Measurements from ENCODE around the gene C6orf89.
"Not testable (repeated sequence)": the region's sequence is repeated elsewhere in the genome, so short reads cannot be mapped to it uniquely, and the experiment has no call there.

Gene C6orf89

DNA sequence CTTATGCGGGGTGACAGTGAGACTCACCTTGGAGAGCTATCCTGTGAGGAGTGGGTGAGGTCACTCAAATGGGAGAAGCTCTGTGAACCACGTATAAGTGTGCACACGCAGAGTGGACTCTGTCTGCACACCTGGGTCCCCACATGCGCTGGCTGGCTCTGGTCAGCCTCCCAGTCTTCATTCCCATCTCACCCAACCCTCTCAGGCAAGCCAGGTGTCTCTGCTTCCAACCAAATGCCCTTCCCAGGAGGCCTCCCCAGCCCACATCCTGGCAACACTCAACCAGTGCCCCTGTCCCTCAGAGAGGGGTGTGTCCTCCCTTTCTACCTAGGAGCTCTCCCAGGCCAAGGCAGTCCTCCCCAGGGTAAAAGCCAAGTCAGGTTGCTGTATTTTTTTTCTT is 60.8 kb downstream of the C6orf89 start:
- DNase-seq: no peak

DNA sequence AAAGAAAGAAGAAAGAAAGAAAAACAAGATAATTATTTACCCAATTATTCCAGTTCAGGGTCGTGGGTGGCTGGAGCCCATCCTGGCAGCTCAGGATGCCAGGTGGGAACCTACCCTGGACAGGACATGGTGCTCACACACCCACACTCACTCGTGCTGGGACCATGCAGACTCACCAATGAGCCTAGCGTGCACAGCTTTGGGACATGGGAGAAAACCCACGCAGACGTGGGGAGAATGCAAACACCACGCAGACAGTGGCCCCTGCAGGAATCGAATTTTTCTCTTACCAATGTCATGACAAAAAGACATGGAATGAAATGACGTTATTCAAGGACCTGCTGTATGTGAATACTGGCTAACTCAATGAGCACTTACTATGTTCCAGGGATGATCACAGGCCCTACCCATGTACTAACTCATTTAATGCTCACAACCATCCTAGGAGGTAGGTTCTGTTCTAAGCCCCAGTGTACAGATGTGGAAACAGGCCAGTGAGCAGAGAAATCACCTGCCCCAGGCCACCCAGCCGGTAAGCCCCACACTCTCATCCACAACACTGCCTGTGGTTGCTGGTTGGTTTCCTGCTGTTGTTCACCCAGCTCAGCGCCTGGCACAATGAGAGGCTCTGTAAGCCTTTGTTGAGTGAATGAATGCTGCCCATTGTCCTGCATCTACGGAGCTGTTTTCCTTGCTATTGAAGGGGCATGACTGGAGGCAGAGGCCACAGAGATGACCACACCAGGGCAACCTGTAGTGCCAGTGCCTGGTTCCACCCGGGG is 62.0 kb downstream of the C6orf89 start:
- peak in 38 of 51 donors; percentile 25 to 93 (median 68) for DNase-seq

DNA sequence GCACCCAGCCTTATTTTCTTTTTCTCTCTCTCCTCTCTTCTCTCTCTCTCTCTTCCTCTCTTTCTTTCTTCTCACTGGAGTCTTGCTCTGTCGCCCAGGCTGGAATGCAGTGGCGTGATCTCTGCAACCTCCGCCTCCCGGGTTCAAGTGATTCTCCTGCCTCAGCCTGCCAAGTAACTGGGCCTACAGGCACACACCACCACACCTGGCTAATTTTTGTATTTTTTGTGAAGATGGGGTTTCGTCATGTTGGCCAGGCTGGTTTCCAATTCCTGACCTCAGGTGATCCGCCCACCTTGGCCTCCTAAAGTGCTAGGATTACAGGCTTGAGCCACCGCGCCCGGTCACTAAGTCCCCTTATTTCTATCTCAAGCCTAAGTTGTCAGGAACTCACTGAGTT is 63.3 kb downstream of the C6orf89 start:
- not testable (repeated sequence) for DNase-seq

DNA sequence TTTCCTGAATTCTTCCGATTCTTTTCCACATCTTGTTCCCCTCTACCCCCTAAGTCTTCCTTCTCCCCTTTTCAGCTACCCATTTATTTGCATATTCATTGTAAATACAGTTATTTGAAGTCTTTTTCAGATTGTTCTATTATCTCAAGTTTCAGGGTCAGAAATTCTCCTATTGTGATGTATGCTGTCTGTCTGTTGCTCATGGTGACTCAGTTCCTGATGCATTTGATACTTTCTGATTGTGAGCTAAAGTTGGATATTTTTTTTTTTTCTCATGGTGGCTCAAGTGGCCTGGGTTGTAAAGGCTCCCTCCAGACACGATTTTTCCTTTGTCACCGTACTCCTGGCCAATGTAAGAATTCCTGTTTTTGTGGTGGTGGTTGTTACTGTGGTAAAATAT is 63.9 kb downstream of the C6orf89 start:
- no peak for DNase-seq

DNA sequence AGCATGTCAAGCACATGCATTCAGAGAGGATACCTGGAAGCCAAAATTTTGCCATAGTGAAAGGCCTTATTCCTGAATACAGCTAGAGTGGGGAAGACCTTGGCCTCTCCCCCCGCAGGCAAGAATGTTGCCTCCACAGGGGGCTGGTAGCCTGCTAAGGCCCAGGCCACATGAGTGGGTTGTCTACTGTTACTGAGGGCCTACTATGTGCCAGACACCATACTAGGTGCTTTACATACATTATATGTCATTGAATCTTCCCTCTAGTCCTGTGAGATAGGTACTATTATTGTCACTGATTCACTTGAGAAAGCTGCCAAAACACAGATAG is 68.1 kb downstream of the C6orf89 start:
- DNase-seq: no peak

DNA sequence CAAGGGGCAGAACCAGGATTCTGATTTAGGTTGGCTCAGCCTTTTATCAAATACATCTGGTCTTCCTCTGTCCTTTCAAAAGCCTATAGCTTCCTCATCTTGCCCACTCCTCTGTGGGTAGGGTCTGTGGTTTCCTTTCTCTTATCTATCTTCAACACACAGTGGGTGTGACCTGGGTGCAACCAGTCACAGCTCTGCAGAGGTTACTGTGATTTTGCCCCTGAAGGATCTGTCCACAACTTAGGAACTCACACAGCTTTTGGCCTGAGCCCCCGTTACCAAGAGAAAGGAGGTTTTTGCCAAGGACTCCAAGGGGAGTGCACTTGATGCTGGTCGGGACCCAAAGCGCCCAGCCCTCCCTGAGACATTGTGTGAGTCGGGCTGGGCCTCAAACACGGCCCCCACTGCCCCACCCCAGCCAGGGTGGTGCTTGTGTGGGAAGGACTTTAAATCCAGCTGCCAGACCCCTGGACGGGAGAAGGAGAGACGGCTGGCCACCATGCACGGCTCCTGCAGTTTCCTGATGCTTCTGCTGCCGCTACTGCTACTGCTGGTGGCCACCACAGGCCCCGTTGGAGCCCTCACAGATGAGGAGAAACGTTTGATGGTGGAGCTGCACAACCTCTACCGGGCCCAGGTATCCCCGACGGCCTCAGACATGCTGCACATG is 68.6 kb downstream of the C6orf89 start, which contains the start of gene PI16:
PI16 (plus strand) TSS at position 477 of the 670 bp plus-strand sequence; CDS start at position 500, 23 bp downstream.
- peak in 14 of 51 donors; percentile 12 to 58 (median 30) for DNase-seq

DNA sequence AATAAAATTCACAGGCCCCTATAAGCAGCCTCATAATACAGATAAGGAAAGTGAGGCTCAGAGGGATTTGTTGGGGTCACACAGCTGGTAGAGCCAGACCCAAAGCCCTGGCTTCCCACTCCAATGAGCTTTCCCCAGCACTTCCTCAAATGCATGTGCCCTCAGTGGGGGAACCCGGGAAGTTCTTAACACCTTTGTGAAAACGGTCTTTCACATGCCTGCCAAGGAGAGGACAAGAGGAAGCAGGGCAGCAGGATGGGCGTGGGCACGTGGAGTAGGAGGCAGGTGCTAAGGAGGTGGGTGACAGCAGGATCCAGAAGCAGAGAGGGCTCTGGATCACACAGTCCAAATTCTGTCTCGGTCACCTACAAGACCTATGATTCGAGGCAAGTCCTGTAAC is 69.4 kb downstream of the C6orf89 start:
- DNase-seq: no peak

DNA sequence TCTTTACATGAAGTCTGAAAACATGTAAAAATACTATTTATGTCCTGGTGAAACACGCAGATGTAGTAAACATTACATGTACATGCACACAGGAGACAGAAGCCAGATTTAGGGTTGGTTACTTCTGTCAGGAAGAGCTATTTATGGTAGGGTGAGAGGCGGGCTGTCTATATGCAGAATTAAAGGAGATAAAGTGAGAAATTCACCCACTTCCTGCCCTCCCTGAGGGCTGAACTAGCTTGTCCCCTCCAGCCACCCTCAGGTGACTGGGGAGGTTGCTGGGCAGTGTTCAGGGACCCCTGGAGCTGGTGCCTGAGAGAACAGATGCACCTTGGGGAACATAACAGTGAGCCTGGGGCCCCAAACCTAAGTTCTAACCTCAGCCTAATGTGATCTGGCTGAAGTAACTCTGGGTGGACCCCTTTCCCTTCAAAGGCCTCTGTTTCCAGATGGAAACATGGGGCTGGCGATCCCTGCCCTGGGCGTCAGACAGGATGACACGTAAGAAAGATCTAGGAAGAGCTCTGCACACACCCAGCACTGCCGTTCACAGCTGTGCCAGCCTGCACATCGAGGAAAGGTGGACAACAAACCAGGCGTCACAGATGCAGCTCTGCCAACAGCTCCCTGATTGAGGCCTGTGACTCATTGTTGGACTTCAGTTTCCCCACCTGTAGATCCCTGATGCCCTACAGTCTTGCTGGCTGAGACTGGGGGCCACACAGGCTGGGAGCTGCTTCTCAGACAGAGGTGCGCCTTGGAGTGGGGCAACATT is 70.1 kb downstream of the C6orf89 start:
- DNase-seq: no peak

DNA sequence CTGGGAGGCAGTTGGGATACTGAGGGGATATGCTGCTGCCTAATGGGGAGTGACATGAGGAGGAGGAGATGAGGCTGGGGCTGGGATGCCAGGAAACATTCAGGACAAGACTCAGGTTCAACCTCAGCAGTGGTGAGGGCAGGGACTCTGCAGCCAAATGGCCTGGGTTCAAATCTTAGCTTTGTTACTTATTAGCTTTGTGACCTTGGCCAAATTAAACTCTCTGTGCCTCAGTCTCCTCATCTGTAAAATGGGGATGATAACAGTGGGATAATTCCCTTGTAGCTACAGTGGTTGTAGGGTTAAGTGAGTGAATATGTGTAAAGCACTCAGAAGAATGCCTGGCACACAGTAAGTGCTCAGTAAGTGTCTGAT is 70.7 kb downstream of the C6orf89 start:
- no peak for DNase-seq

DNA sequence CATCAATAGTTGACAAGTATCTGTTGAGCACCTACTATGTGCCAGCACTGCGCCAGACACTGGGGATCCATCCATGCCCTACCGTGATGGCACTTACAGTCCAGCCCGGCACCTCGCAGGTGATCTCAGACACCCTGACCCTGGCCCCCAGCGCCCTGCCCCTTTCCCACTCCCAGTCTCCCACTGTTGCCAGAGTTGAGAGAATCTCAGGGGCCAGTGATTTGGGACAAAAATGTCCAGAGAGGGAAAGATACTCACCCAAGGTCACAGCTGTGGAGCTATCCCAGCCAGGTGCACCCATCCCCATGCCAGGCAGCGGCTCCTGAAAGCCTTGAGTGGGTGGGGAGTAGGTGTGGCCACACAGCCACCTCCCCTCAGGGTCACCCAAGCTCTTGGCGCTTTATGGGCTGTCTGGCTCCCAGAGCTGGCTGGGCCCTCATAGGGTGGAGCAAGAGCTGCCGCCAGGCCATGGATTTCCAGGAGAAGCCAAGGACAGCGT is 72.1 kb downstream of the C6orf89 start:
- no peak for DNase-seq

DNA sequence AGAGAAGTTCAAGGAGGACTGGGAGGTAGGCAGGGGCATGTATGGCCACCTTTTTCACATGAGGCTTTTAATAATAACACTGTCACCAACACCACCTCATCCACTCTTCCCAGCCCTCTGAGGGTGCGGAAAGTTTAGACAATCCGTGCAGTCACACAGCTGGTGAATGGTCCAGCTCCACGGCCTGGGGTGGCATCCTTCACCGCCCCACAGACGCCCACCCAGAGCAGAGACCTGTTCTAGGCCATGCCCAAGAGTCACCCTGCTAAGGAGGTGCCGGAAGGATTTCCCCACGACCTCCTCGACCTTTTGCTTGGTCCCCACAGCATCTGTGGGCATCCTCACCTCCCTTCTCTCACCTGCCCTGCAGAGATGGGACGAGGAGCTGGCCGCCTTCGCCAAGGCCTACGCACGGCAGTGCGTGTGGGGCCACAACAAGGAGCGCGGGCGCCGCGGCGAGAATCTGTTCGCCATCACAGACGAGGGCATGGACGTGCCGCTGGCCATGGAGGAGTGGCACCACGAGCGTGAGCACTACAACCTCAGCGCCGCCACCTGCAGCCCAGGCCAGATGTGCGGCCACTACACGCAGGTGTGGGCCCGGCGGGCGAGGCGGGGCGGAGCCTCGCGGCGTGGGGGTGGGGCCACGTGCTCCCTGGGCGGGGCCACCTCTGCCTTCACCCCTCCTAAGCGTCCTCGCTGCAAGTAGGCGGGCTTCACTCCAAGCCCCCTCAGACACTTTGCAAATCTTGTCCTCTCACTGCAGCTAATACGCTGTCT is 73.2 kb downstream of the C6orf89 start:
- no peak for DNase-seq

DNA sequence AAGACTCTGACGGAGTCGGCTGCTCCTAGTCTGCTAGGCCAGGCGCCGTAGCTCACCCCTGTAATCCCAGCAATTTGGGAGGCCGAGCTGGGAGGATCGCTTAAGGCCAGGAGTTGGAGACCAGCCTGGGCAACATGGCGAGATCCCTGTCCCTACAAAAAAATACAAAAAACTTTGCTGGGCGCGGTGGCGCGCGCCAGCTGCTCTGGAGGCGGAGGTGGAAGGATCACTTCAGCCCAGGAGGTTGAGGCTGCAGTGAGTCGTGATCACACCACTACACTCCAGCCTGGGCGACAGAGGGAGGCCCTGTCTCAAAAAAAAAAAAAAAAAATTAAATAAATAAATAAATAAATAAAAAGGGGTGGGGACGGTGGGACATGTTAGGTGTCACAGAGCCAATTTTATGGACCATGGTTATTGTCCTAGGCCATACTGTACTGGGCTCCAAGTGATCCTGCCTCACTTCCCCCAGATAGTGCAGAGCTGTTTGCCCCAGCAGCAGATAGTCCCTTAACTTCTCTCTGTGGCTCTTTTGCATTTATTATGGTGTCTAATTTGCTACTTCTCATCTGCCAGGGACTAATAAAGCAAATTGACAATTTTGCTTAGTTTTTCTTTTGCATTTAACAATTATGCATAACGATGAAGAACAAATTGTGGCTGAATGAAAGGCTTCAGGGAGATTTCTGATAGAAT is 74.0 kb downstream of the C6orf89 start:
- no peak for DNase-seq

DNA sequence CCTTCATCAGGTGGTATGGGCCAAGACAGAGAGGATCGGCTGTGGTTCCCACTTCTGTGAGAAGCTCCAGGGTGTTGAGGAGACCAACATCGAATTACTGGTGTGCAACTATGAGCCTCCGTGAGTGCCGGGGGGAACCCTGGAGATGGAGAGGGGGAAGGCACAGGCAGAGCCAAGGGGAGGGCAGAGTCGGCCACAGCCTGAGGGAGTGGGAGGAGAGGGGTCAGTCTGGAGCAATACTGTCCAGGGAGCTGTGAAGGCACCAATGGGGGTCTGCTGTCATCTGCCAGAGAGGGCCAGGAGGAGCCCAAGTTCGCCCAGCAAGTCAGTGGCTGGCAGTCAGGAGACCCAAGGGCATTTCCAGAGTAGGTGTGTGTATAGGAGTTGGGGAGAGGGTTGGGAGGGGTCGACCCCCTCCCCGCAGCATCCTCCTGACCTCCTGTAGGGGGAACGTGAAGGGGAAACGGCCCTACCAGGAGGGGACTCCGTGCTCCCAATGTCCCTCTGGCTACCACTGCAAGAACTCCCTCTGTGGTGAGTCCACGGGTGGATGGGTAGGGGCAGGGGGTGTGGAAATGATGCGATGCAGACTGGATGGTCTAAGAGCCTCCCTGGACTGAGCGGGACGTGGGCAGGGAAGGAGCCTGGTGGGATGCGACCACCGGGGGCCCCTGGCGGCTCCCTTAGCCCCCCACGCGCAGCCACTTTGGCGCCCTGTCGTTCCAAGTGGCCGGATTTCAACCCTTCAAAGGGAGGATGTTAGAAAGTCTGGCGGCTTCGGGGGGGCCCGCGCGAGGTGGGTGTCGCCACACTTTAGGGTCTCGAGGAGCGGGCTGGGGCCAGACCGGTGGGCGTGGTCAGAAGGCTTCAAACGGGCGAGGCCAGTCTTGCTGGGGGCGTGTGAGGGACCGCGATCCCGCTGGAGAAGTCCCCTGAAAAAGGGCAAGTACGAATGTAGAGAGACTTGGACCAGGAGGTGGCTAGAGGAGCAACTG is 76.0 kb downstream of the C6orf89 start:
- no peak for DNase-seq

DNA sequence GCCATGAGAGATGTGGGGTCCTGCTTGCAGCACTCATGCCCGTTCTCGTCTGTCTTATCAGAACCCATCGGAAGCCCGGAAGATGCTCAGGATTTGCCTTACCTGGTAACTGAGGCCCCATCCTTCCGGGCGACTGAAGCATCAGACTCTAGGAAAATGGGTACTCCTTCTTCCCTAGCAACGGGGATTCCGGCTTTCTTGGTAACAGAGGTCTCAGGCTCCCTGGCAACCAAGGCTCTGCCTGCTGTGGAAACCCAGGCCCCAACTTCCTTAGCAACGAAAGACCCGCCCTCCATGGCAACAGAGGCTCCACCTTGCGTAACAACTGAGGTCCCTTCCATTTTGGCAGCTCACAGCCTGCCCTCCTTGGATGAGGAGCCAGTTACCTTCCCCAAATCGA is 77.1 kb downstream of the C6orf89 start:
- peak in 41 of 51 donors; percentile 18 to 83 (median 55) for DNase-seq

DNA sequence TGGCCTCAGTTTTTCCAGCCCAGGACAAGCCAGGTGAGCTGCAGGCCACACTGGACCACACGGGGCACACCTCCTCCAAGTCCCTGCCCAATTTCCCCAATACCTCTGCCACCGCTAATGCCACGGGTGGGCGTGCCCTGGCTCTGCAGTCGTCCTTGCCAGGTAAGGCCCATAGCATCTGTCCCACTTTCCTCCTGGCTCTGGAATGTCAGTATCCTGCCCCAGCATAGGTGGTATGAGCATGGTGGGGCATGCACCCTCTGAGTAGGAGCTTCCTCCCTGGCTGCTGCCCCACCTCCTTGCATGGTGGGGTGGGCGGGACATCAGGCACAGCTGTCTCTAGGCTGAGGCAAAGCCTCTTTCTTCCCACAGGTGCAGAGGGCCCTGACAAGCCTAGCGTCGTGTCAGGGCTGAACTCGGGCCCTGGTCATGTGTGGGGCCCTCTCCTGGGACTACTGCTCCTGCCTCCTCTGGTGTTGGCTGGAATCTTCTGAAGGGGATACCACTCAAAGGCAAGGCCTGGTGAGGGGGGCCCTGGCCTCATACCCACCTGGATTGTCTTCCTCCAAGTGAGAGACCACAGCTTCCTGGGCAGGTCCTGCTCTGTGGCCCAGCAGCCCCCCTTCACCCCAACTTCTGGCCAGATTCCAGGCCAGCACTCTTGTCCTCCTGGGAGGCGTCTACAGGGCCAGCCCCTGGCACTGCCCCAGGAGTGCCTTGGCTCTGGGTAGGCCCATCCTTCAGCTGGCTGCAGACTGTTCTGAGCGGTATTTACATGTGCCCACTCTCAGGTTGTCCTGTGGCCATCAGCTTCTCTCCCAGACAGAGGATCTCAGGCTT is 77.9 kb downstream of the C6orf89 start:
- DNase-seq: peak in 13 of 51 donors; percentile 11 to 51 (median 27)

DNA sequence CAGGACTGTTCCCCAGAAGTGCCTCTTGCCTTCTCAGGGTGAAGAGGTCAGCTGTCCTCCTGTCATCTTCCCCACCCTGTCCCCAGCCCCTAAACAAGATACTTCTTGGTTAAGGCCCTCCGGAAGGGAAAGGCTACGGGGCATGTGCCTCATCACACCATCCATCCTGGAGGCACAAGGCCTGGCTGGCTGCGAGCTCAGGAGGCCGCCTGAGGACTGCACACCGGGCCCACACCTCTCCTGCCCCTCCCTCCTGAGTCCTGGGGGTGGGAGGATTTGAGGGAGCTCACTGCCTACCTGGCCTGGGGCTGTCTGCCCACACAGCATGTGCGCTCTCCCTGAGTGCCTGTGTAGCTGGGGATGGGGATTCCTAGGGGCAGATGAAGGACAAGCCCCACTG is 78.6 kb downstream of the C6orf89 start:
- no peak for DNase-seq

DNA sequence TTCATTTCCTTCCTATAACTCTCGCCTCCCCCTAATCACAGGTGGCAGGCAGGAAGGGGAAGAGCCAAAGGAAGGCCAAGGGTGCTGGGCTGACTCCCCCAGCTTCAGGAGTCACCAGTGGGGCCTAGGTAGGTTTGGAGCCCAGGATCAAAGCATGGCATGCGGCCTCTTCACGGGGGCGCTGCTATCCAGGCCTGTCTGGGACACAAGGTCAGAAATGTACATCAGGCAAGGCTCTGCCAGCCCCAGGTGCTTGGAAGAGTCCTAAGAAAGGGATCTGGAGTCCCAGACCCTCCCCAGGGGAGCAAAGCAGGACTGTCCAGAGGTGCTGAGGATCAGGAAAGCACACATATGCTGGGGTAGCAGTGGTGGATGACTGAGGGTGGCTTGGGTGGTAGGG is 79.2 kb downstream of the C6orf89 start:
- no peak for DNase-seq

DNA sequence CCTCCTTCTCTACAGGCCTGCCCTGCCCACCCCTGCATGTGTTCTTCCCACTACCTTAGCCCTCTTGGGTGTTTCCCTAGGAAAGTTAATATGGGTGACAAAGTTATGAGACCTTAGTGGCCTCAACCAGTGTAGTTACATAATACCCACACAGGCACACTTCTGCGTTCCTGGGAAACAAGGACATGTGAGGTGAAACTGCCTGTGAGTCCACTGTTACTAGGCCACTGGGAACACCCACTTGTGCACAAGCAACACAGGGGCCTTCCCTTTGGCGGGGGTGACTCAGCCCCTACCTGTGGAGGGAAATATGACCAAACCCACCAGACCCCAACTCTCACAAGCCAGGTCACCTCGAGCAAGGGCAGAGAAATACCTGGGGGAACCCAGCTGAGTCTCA is 81.5 kb downstream of the C6orf89 start:
- DNase-seq: no peak
